Calu3 (cell line): ENCODE measurements around the gene CPED1. TPM values are rescaled to one million over a fixed set of nuclear protein-coding genes. Genes with fewer than 3 reads are reported as not detected.

ENCODE experiments used
- BruUV-seq: library from RNA; stranded (reverse); fragments of 400-500 nt; replicated peaks from 2 replicates; lab custom pipeline; 2021; lab: Mats Ljungman, UMichigan
- CTCF ChIA-PET: fragments of 300-600 bp; sonication (Branson Sonifier 250); formaldehyde crosslinking; loops from one replicate; lab custom pipeline; 2022; ENCODE audit warnings: antibody characterized with exemption; lab: Charles Lee
- DNase-seq: peaks from one replicate; pipeline ENCODE4 v3.0.0; 2022
- H3K27ac Mint-ChIP-seq: one replicate; pipeline ENCODE4 v1.8.0; 2022; ENCODE audit warnings: mixed read lengths; ENCODE audit not compliant: unreplicated experiment
- H3K27me3 Mint-ChIP-seq: one replicate; pipeline ENCODE4 v1.8.0; 2022; ENCODE audit warnings: mixed read lengths; ENCODE audit not compliant: unreplicated experiment
- H3K36me3 Mint-ChIP-seq: one replicate; pipeline ENCODE4 v1.8.0; 2022; ENCODE audit warnings: mild to moderate bottlenecking, moderate library complexity, mixed read lengths; ENCODE audit not compliant: insufficient read depth, unreplicated experiment
- H3K4me1 Mint-ChIP-seq: one replicate; pipeline ENCODE4 v1.8.0; 2022; ENCODE audit warnings: mild to moderate bottlenecking, low read depth, mixed read lengths; ENCODE audit not compliant: unreplicated experiment
- H3K4me3 Mint-ChIP-seq: one replicate; pipeline ENCODE4 v1.8.0; 2022; ENCODE audit warnings: mild to moderate bottlenecking, low read depth, moderate library complexity, mixed read lengths; ENCODE audit not compliant: unreplicated experiment
- H3K9me3 Mint-ChIP-seq: one replicate; pipeline ENCODE4 v1.8.0; 2022; ENCODE audit warnings: low read depth, mixed read lengths; ENCODE audit not compliant: unreplicated experiment
- intact Hi-C: fragments of 100-400 bp; cut with micrococcal nuclease; formaldehyde crosslinking; loops from one replicate; pipeline ENCODE4 v1.10.0; 2022; ENCODE audit not compliant: unreplicated experiment
- total RNA-seq: library from RNA; stranded (reverse); gene quantifications from 2 replicates; pipeline ENCODE4 v1.2.3, GENCODE V29; 2022
- TF ChIP-seq, protein P1 (sequence below): fragments of 200-600 bp; IDR thresholded peaks from one replicate; pipeline ENCODE4 v1.8.0; 2022; ENCODE audit warnings: antibody characterized with exemption; ENCODE audit not compliant: unreplicated experiment

Gene CPED1
- total RNA-seq, 1 experiment from 2014 or later, result 0.24 TPM

DNA sequence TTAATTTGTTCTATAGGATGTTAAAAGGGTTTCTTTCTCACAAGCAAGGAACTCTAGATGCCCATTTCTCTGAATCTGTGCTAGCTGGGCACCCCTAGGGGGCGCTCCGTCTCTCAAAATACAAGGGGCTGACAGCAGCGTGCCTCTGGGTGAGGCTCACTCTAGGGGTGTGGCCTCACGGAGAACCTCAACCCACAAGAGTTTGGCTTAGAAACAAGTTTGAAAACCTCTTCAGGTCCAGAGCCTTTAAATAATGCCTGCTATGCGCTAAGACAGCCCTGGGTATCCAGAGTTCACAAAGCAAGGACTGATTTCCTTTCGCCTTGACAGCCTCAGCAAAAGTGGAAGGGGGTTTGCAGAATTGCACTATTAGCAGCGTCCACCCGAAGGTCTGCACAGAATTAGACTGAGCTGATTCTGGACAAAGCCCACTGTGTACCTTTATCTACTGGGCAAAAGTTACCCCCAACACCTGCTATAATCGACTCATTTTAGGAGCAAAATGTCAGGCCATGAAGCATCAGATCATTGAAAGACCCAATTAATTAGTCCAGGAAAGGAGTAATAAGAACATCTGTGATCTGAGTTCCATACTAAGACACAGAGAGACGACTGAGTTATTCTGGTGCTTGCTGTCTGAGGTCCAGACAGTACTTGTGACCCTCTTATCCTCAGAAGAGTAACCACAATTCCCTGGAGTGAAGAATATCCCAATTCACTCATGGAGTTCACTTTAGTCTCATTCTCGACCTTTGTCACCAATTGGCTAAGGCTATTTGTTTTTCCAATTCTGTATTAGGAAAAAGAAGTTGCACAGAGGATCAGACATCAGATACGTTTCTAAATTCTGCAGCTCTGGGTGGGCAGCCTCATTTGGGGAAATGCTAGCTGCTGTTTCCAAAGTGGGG, 574 bp upstream of the CPED1 start:
- Mint-ChIP-seq H3K9me3 (no peaks in the 10 kb centered on the region), H3K27ac (no peak overlapping the region), H3K36me3 (peaks cover 6% of the 10 kb centered on the region), H3K4me1 (peaks cover 22% of the 10 kb centered on the region), H3K27me3 (no peaks in the 10 kb centered on the region), H3K4me3 (peak overlapping the region; percentile 84)
- TF ChIP-seq, protein P1, sequence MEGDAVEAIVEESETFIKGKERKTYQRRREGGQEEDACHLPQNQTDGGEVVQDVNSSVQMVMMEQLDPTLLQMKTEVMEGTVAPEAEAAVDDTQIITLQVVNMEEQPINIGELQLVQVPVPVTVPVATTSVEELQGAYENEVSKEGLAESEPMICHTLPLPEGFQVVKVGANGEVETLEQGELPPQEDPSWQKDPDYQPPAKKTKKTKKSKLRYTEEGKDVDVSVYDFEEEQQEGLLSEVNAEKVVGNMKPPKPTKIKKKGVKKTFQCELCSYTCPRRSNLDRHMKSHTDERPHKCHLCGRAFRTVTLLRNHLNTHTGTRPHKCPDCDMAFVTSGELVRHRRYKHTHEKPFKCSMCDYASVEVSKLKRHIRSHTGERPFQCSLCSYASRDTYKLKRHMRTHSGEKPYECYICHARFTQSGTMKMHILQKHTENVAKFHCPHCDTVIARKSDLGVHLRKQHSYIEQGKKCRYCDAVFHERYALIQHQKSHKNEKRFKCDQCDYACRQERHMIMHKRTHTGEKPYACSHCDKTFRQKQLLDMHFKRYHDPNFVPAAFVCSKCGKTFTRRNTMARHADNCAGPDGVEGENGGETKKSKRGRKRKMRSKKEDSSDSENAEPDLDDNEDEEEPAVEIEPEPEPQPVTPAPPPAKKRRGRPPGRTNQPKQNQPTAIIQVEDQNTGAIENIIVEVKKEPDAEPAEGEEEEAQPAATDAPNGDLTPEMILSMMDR, result peak; percentile 88
- no TSS peak for BruUV-seq
- intact Hi-C loops, result loop anchor here (1.0 to 10.0 kb wide), 3 partner anchors 93 to 347 kb away; no protein-coding TSS in a partner anchor
- CTCF ChIA-PET, result interaction anchor here (0.9 to 3.6 kb wide), 7 partner anchors 8 to 120 kb away, joined by 3 to 27 read pairs (median 4); no protein-coding TSS in a partner anchor
- DNase-seq, result peak; percentile 89

DNA sequence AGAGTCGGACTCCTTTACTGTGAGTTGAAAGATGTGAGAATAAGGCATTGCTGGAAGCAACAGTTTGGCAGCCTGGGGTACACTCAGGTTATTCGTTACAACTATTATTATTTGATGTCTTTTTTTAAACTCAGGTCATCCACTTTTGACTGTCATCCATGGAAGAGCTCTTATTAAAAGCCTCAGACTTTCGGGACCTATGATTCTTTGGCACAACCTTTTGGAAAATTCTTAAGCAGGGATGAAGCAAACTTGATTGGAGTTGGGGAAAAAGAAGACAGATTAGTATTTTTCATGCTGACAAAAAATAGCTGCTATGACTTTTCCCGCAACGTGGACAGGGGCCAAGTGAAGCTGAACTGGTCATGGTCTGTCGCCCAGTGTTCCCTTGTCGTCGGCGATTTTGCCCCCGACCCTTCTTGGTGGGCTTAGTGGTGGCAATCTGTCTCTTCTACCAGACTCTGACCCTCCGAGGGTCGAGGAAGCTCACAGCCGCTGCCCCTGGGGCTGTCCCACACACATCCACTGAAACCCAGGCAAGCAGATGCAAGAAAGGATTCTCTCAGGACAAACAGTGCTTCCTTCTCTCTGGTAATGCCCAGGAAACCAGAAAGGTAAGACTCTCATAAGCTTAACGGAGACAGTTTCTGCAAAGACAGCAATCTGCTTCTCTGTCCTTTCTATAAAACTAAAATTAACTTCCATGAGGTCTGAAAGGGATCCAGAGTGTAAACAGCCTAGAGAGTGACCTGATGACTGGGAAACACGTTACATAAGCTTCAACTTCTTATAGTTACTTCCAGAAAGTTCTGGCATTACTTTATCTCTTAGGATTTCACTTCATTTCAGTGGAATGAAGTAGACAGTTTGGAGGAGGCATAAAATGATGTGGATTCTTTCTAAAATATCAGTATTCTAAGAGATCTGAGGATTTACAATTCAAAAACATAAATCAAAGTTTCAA, 1.0 kb downstream of the CPED1 start:
- TF ChIP-seq, protein P1, result no peak
- no peaks in the 10 kb centered on the region for H3K9me3 Mint-ChIP-seq
- BruUV-seq, result no TSS peak
- intact Hi-C loops, result loop anchor here (10.0 kb wide), 1 partner anchor 345 kb away; no protein-coding TSS in a partner anchor
- CTCF ChIA-PET, result interaction anchor here (0.7 to 3.6 kb wide), 4 partner anchors 9 to 118 kb away, joined by 3 to 27 read pairs (median 8); no protein-coding TSS in a partner anchor
- peaks cover 6% of the 10 kb centered on the region for H3K36me3 Mint-ChIP-seq
- no peak for DNase-seq
- peak overlapping the region; percentile 84 for H3K4me3 Mint-ChIP-seq
- no peaks in the 10 kb centered on the region for H3K27me3 Mint-ChIP-seq
- H3K27ac Mint-ChIP-seq, result no peak overlapping the region
- peaks cover 22% of the 10 kb centered on the region for H3K4me1 Mint-ChIP-seq

DNA sequence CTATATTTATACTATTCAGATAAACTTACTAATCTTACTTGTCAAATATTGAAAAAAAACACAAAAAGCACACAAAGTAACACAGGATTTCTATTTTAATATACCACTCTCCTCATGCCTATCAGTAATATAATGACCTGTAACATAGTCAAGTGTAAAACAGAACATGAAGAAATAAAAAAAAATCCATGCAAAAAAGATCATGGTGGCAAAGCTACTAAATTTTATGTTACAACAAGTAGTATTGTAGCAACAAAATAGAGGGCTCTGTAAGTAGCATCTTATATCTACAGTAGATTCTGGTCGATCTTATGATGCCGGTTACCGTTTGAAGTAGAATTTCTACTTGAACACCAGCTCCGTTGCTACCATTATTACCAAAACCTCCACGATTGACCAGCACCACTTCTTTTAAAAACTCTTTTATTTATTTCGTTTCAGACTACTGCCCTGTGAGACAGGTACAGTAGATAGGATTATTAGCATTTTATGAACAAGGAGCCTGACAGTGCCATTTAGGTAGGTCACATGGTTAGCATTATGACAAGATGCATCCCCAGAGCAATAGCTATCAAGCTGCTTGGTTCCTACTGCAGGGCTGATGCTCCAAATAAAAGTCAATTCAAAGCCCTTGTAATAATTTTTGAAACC, 2.1 kb downstream of the CPED1 start:
- intact Hi-C loops, result no loop called here
- TF ChIP-seq, protein P1, result no peak
- H3K36me3 Mint-ChIP-seq, result peaks cover 6% of the 10 kb centered on the region
- no TSS peak for BruUV-seq
- CTCF ChIA-PET, result no interaction called here
- no peaks in the 10 kb centered on the region for H3K9me3 Mint-ChIP-seq
- H3K27ac Mint-ChIP-seq, result no peak overlapping the region
- no peak for DNase-seq
- H3K4me3 Mint-ChIP-seq, result no peak overlapping the region
- peaks cover 27% of the 10 kb centered on the region for H3K4me1 Mint-ChIP-seq
- no peaks in the 10 kb centered on the region for H3K27me3 Mint-ChIP-seq

DNA sequence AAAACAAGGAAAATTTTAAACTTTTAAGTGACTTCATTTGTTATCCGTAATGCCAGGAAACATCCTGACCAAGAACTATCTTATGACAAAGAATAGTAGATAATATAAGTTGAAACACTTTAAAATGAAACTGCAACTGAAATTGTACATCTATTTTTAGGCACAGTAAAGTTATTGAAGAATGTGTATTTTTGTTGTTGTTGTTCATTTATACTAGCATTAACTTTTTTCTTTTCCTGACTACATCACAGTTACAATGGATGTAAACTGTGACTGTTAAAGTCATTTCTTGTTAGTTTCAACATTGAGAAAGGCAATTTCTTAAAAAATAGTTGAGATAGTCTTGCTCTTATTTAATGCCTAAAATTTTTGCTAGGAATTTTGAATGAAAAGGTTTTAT, 2.6 kb downstream of the CPED1 start:
- H3K27ac Mint-ChIP-seq, result no peak overlapping the region
- no peak overlapping the region for H3K4me3 Mint-ChIP-seq
- no TSS peak for BruUV-seq
- peaks cover 33% of the 10 kb centered on the region for H3K4me1 Mint-ChIP-seq
- no peak for DNase-seq
- CTCF ChIA-PET, result no interaction called here
- peaks cover 6% of the 10 kb centered on the region for H3K36me3 Mint-ChIP-seq
- TF ChIP-seq, protein P1, result no peak
- intact Hi-C loops, result no loop called here
- no peaks in the 10 kb centered on the region for H3K9me3 Mint-ChIP-seq
- no peaks in the 10 kb centered on the region for H3K27me3 Mint-ChIP-seq
